Uterus (tissue), 4 donors: ENCODE data around the gene MLLT6. TPM values are rescaled to one million over a fixed set of nuclear protein-coding genes. Genes with fewer than 3 reads are reported as not detected.
A peak's percentile ranks its signal among the peaks of the same experiment; 100 is the strongest.

Source experiments
- DNase-seq, 2 donors: peaks; one replicate each; pipeline ENCODE4 v3.0.0-alpha.2; 2019 to 2020
- H3K27ac ChIP-seq, 2 donors: fragments of 200-600 bp; sonication (generic); 1 replicate in 1 of 2; 2 replicates in 1 of 2; pipeline ENCODE4 v1.5.1; 2016 to 2018
- H3K27me3 ChIP-seq, 2 donors: fragments of 200-600 bp; sonication (generic); one replicate each; pipeline ENCODE4 v1.5.1; 2018 to 2019; ENCODE audit warnings: control low read depth in 1 of 2
- H3K36me3 ChIP-seq, 2 donors: fragments of 200-600 bp; sonication (generic); one replicate each; pipeline ENCODE4 v1.5.1; 2019; ENCODE audit warnings: control low read depth in 1 of 2
- H3K4me1 ChIP-seq, 2 donors: fragments of 200-600 bp; sonication (generic); one replicate each; pipeline ENCODE4 v1.5.1; 2018 to 2019; ENCODE audit warnings: control low read depth in 1 of 2
- H3K4me3 ChIP-seq, 2 donors: fragments of 200-600 bp; sonication (generic); 1 replicate in 1 of 2; 2 replicates in 1 of 2; pipeline ENCODE4 v1.5.1; 2018 to 2019; ENCODE audit warnings: mild to moderate bottlenecking in 1 of 2
- H3K9me3 ChIP-seq, 2 donors: fragments of 200-600 bp; sonication (generic); one replicate each; pipeline ENCODE4 v1.5.1; 2019; ENCODE audit warnings: control low read depth in 1 of 2
- CTCF ChIP-seq, 4 experiments: fragments of 200-600 bp in 2 of 4; fragments of 450-650 bp in 2 of 4; sonication (generic) in 2 of 4; IDR thresholded peaks; one replicate each; pipeline ENCODE4 v1.5.1; 2016 to 2019; ENCODE audit warnings: antibody characterized with exemption in 4 of 4, mild to moderate bottlenecking in 2 of 4, moderate library complexity in 1 of 4
- POLR2A ChIP-seq, 2 donors: fragments of 450-650 bp; IDR thresholded peaks; one replicate each; pipeline ENCODE4 v1.6.1; 2016; ENCODE audit warnings: antibody characterized with exemption in 2 of 2, mild to moderate bottlenecking in 1 of 2, moderate library complexity in 1 of 2
- intact Hi-C: fragments of 100-400 bp; cut with DNase I; formaldehyde crosslinking; loops from one replicate; pipeline ENCODE4 v1.15.1; 2023; ENCODE audit warnings: low total_unique reads
- total RNA-seq, 4 donors: library from RNA; depleted of rRNA in 3 of 4; stranded (reverse); fragments of >200 nt in 3 of 4; gene quantifications; one replicate each; pipeline versions ENCODE4 v1.1.0 to v1.2.4, GENCODE V29; 2014 to 2023
- donor health status: DM: yes; HTN: yes; CAD: no.

MLLT6 gene
- total RNA-seq, 4 donors from 2014 or later, result 32.3 to 218 (median 60.3) TPM

GRCh38 chr17:38751808-38752307 is 46.8 kb downstream of the MLLT6 start:
- no peak for TF ChIP-seq POLR2A (IDR thresholded peaks at IDR 0.05)
- no peak for TF ChIP-seq CTCF (IDR thresholded peaks at IDR 0.05)
- peaks cover 0 to 16% of the 10 kb centered on the region in 2 donors for H3K4me1 ChIP-seq
- peak; percentile 84 to 85 for DNase-seq
- H3K36me3 ChIP-seq, result no peaks in the 10 kb centered on the region
- intact Hi-C loops, result no loop called here
- H3K9me3 ChIP-seq, result no peaks in the 10 kb centered on the region
- no peaks in the 10 kb centered on the region for H3K27me3 ChIP-seq
- H3K4me3 ChIP-seq, result peak overlapping the region; percentile 70 to 76
- H3K27ac ChIP-seq, result peak overlapping the region; percentile 69 to 81

GRCh38 chr17:38752308-38753070 is 47.4 kb downstream of the MLLT6 start, which contains the start of gene PSMB3:
Gene PSMB3, plus strand, starts transcription at chr17:38752741. Its CDS starts 86 bp downstream, at chr17:38752827.
- peaks cover 0 to 13% of the 10 kb centered on the region in 2 donors for H3K4me1 ChIP-seq
- no peaks in the 10 kb centered on the region for H3K9me3 ChIP-seq
- TF ChIP-seq CTCF (IDR thresholded peaks at IDR 0.05) (peak in 1 of 4 experiments; percentile 12), POLR2A (IDR thresholded peaks at IDR 0.05) (peak; percentile 30 to 42)
- intact Hi-C loops, result no loop called here
- H3K27ac ChIP-seq, result peak within 1 kb of the TSS; percentile 69 to 82
- H3K36me3 ChIP-seq, result no peaks in the 10 kb centered on the region
- H3K4me3 ChIP-seq, result peak within 1 kb of the TSS; percentile 70 to 76
- peak; percentile 96 to 99 for DNase-seq
- no peaks in the 10 kb centered on the region for H3K27me3 ChIP-seq

- peaks cover 0 to 13% of the 10 kb centered on the region in 2 donors for H3K4me1 ChIP-seq
- H3K9me3 ChIP-seq, result no peaks in the 10 kb centered on the region
- no peaks in the 10 kb centered on the region for H3K36me3 ChIP-seq
- intact Hi-C loops, result no loop called here
- TF ChIP-seq CTCF (IDR thresholded peaks at IDR 0.05) (no peak), POLR2A (IDR thresholded peaks at IDR 0.05) (no peak)
- H3K27me3 ChIP-seq, result no peaks in the 10 kb centered on the region
- DNase-seq, result peak in 1 of 2 donors; percentile 38
- peak overlapping the region; percentile 69 to 82 for H3K27ac ChIP-seq
- peak overlapping the region; percentile 70 to 76 for H3K4me3 ChIP-seq
Observed at GRCh38 chr17:38753071-38753506, 48.0 kb downstream of the MLLT6 start.

GRCh38 chr17:38761612-38762011 is 56.5 kb downstream of the MLLT6 start:
- Histone ChIP-seq H3K27ac (no peak overlapping the region), H3K4me1 (no peaks in the 10 kb centered on the region), H3K9me3 (no peaks in the 10 kb centered on the region), H3K36me3 (no peaks in the 10 kb centered on the region), H3K27me3 (no peaks in the 10 kb centered on the region), H3K4me3 (no peak overlapping the region)
- no peak for DNase-seq
- intact Hi-C loops, result no loop called here
- TF ChIP-seq CTCF (IDR thresholded peaks at IDR 0.05), result no peak
- TF ChIP-seq POLR2A (IDR thresholded peaks at IDR 0.05), result no peak

- no peak overlapping the region for H3K27ac ChIP-seq
- no peaks in the 10 kb centered on the region for H3K4me1 ChIP-seq
- intact Hi-C loops, result no loop called here
- no peak for DNase-seq
- no peaks in the 10 kb centered on the region for H3K9me3 ChIP-seq
- no peaks in the 10 kb centered on the region for H3K36me3 ChIP-seq
- TF ChIP-seq POLR2A (IDR thresholded peaks at IDR 0.05), result no peak
- TF ChIP-seq CTCF (IDR thresholded peaks at IDR 0.05), result no peak
- no peaks in the 10 kb centered on the region for H3K27me3 ChIP-seq
- H3K4me3 ChIP-seq, result no peak overlapping the region
Observed at GRCh38 chr17:38762231-38762630, 57.2 kb downstream of the MLLT6 start.
